Left ventricle myocardium inferior (tissue), 1 donor: ENCODE data around the gene AIDA. TPM values are rescaled to one million over a fixed set of nuclear protein-coding genes. Genes with fewer than 3 reads are reported as not detected.
"Not testable (repeated sequence)": the region's sequence is repeated elsewhere in the genome, so short reads cannot be mapped to it uniquely, and the experiment has no call there.

Experiments
- DNase-seq: peaks from one replicate; pipeline ENCODE4 v3.0.0-alpha.2; 2020
- H3K27ac ChIP-seq: fragments of 200-600 bp; replicated peaks from 2 replicates; pipeline ENCODE4 v1.8.0; 2021
- H3K27me3 ChIP-seq: fragments of 200-600 bp; 2 replicates; pipeline ENCODE4 v1.8.0; 2021; ENCODE audit warnings: low read depth
- H3K36me3 ChIP-seq: fragments of 200-600 bp; 2 replicates; pipeline ENCODE4 v1.8.0; 2021
- H3K4me1 ChIP-seq: fragments of 200-600 bp; 2 replicates; pipeline ENCODE4 v1.8.0; 2021
- H3K4me3 ChIP-seq: fragments of 200-600 bp; 2 replicates; pipeline ENCODE4 v1.8.0; 2021; ENCODE audit warnings: mild to moderate bottlenecking, moderate library complexity
- H3K9me3 ChIP-seq: fragments of 200-600 bp; replicated peaks from 2 replicates; pipeline ENCODE4 v1.8.0; 2021
- intact Hi-C: fragments of 100-400 bp; cut with micrococcal nuclease; formaldehyde crosslinking; loops from one replicate; pipeline ENCODE4 v1.11.0; 2022
- total RNA-seq: library from RNA; stranded (reverse); fragmentation: NEBNext Ultra II Directional; extraction: Animal tissue kit (Norgen Biotek cat#: 25700); gene quantifications from one replicate; pipeline ENCODE4 v1.2.1, GENCODE V29; 2021
- TF ChIP-seq, protein P1 (sequence below): fragments of 200-600 bp; IDR thresholded peaks from 2 replicates; pipeline ENCODE4 v1.8.0; 2021; ENCODE audit warnings: antibody characterized with exemption, mild to moderate bottlenecking, borderline replicate concordance
- donor health status: DM: no; HTN: yes; CAD: no; lungs with severe emphysema.

The AIDA gene
- total RNA-seq, 1 donor from 2014 or later = 46.3 TPM

DNA sequence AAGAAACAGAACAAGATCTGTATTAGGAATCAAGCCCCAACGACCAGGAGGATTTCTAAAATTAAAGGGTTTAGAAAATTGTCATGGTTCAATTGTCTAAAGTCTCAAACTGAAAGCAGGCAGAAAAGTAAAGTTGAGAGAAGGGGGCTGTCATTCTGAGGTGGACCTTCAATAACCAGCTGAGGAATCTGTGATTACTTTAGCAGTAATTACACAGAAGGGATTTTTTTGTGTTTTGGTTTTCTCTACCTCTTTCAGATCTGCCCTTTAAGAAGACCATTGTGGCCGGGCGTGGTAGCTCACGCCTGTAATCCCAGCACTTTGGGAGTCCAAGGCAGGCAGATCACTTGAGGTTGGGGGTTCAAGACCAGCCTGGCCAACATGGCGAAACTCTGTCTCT, 17.4 kb downstream of the AIDA start:
- H3K9me3 ChIP-seq = no peaks in the 10 kb centered on the region
- no peak for DNase-seq
- intact Hi-C loops = no loop called here
- H3K4me3 ChIP-seq = no peak overlapping the region
- TF ChIP-seq, protein P1, sequence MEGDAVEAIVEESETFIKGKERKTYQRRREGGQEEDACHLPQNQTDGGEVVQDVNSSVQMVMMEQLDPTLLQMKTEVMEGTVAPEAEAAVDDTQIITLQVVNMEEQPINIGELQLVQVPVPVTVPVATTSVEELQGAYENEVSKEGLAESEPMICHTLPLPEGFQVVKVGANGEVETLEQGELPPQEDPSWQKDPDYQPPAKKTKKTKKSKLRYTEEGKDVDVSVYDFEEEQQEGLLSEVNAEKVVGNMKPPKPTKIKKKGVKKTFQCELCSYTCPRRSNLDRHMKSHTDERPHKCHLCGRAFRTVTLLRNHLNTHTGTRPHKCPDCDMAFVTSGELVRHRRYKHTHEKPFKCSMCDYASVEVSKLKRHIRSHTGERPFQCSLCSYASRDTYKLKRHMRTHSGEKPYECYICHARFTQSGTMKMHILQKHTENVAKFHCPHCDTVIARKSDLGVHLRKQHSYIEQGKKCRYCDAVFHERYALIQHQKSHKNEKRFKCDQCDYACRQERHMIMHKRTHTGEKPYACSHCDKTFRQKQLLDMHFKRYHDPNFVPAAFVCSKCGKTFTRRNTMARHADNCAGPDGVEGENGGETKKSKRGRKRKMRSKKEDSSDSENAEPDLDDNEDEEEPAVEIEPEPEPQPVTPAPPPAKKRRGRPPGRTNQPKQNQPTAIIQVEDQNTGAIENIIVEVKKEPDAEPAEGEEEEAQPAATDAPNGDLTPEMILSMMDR = no peak
- no peak overlapping the region for H3K27ac ChIP-seq
- H3K27me3 ChIP-seq = no peaks in the 10 kb centered on the region
- H3K4me1 ChIP-seq = peaks cover 9% of the 10 kb centered on the region
- peaks cover 32% of the 10 kb centered on the region for H3K36me3 ChIP-seq

DNA sequence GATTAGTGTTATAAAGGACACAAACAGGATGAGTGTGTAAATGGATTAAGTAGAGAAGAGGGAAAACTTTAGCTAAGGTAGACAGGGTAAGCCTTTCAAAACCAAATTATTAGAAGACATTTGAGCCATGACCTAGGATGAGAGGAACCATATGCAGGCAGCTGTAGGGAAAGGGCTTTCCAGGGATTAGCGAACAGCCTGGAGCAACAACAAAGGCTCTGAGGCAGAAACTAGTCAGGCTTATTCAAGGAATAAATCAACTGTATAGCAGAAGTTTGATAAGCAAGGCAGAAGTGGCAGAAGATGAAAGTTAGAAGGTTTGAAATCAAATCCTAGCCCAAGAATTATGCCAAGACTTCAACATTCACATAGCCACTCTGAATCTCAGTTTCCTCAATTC, 21.3 kb downstream of the AIDA start:
- TF ChIP-seq, protein P1 = no peak
- intact Hi-C loops = no loop called here
- H3K4me1 ChIP-seq = no peaks in the 10 kb centered on the region
- no peaks in the 10 kb centered on the region for H3K27me3 ChIP-seq
- H3K27ac ChIP-seq = no peak overlapping the region
- H3K9me3 ChIP-seq = no peaks in the 10 kb centered on the region
- peaks cover 31% of the 10 kb centered on the region for H3K36me3 ChIP-seq
- H3K4me3 ChIP-seq = no peak overlapping the region
- no peak for DNase-seq

- Histone ChIP-seq H3K27ac (no peak overlapping the region), H3K36me3 (peaks cover 36% of the 10 kb centered on the region), H3K4me1 (no peaks in the 10 kb centered on the region), H3K4me3 (no peak overlapping the region), H3K27me3 (no peaks in the 10 kb centered on the region), H3K9me3 (no peaks in the 10 kb centered on the region)
- intact Hi-C loops = no loop called here
- TF ChIP-seq, protein P1 = no peak
- DNase-seq = no peak
Measured at GRCh38 chr1:222680080-222680479, 32.2 kb downstream of the AIDA start.

DNA sequence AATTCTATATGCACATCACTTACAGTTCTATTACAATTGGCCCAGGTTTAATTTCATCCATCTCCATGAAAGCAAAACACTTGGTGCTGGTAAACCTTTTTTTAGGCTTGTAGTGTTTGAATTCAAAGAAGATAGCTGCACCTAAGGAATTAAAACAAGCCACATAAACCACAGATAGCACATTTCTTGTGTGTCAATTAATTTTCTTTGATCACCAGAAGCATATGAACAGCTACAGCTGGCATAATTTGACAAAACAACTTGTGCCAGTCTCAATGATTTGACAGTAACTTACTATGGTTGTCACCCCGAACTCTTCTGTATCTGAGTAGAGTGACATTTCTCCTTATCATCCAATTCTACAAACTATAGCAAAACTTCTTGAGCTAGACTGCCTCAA, 42.2 kb downstream of the AIDA start:
- Histone ChIP-seq H3K4me1 (peaks cover 5% of the 10 kb centered on the region), H3K27me3 (no peaks in the 10 kb centered on the region), H3K9me3 (no peaks in the 10 kb centered on the region), H3K36me3 (peaks cover 64% of the 10 kb centered on the region), H3K27ac (no peak overlapping the region), H3K4me3 (no peak overlapping the region)
- DNase-seq = no peak
- TF ChIP-seq, protein P1 = no peak
- intact Hi-C loops = no loop called here

GRCh38 chr1:222669107-222669506, 43.2 kb downstream of the AIDA start:
- intact Hi-C loops, H3K4me1 ChIP-seq, H3K27ac ChIP-seq, H3K4me3 ChIP-seq, H3K27me3 ChIP-seq, H3K9me3 ChIP-seq, DNase-seq: not testable (repeated sequence)
- peaks cover 68% of the 10 kb centered on the region for H3K36me3 ChIP-seq

GRCh38 chr1:222668184-222668583, 44.1 kb downstream of the AIDA start:
- not testable (repeated sequence) for DNase-seq

DNA sequence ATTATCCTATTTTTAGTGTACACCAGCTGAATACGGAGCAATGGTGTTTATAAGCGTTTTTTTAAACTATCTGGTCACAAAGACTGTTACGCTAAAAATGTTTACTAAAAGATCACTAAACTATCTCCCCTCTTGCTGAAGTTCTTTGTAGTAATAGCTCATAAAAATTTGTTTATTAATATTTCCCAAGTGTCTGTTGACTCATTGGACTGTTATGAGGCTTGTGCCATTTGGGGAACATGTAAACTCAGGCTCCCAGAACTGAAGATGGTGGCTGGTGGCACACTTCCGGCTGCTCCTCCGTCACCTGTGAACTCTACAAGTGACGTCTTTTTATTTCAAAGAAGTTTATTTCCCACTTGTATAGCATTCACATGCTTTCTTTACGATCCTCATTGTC, 46.3 kb downstream of the AIDA start:
- Histone ChIP-seq H3K9me3 (no peaks in the 10 kb centered on the region), H3K27ac (no peak overlapping the region), H3K4me1 (peaks cover 5% of the 10 kb centered on the region), H3K27me3 (no peaks in the 10 kb centered on the region), H3K4me3 (no peak overlapping the region), H3K36me3 (peaks cover 70% of the 10 kb centered on the region)
- TF ChIP-seq, protein P1 = no peak
- DNase-seq = no peak
- intact Hi-C loops = no loop called here

More at GRCh38 chr1:222668184-222668583, 44.1 kb downstream of the AIDA start:
- intact Hi-C loops, H3K4me1 ChIP-seq, H3K9me3 ChIP-seq, H3K27ac ChIP-seq, H3K4me3 ChIP-seq, H3K27me3 ChIP-seq: not testable (repeated sequence)
- H3K36me3 ChIP-seq = peaks cover 68% of the 10 kb centered on the region
